Lung (tissue), 12 donors: ENCODE measurements around the gene CDH13. TPM values are rescaled to one million over a fixed set of nuclear protein-coding genes. Genes with fewer than 3 reads are reported as not detected.

ENCODE experiments used
- ATAC-seq: fragments of 200-7000 bp; cut with Tn5 transposase; one replicate; pipeline ENCODE4 v1.9.1; 2020; ENCODE audit warnings: moderate number of reproducible peaks; ENCODE audit not compliant: insufficient read depth, low FRiP score
- DNase-seq, 3 donors: peaks; one replicate each; pipeline ENCODE4 v3.0.0-alpha.2; 2013 to 2017
- H3K27ac ChIP-seq, 2 donors: one replicate each; pipeline ENCODE4 v1.5.1; 2013; ENCODE audit warnings: mild to moderate bottlenecking in 2 of 2, moderate library complexity in 2 of 2, control low read depth in 1 of 2, inconsistent platforms in 1 of 2, low read depth in 1 of 2, low read length in 1 of 2
- H3K27me3 ChIP-seq, 3 donors: one replicate each; pipeline ENCODE4 v1.5.1; 2013; ENCODE audit warnings: low read length in 2 of 3; ENCODE audit not compliant: control insufficient read depth in 3 of 3, insufficient read depth in 3 of 3
- H3K36me3 ChIP-seq, 4 donors: one replicate each; pipeline ENCODE4 v1.5.1; 2013; ENCODE audit warnings: low read length in 4 of 4, mild to moderate bottlenecking in 1 of 4, moderate library complexity in 1 of 4; ENCODE audit not compliant: control insufficient read depth in 4 of 4, insufficient read depth in 4 of 4
- H3K4me1 ChIP-seq, 5 donors: one replicate each; pipeline ENCODE4 v1.5.1; 2013; ENCODE audit warnings: low read length in 5 of 5, mild to moderate bottlenecking in 2 of 5, moderate library complexity in 1 of 5; ENCODE audit not compliant: control insufficient read depth in 5 of 5, insufficient read depth in 5 of 5
- H3K4me3 ChIP-seq: one replicate; pipeline ENCODE4 v1.5.1; 2013; ENCODE audit warnings: mild to moderate bottlenecking, control low read depth, moderate library complexity
- H3K9ac ChIP-seq, 2 donors: one replicate each; pipeline ENCODE4 v1.5.1; 2013; ENCODE audit warnings: low read length in 2 of 2, control low read depth in 1 of 2; ENCODE audit not compliant: insufficient read depth in 1 of 2
- H3K9me3 ChIP-seq, 4 donors: one replicate each; pipeline ENCODE4 v1.5.1; 2013; ENCODE audit warnings: low read length in 3 of 4, mild to moderate bottlenecking in 1 of 4, moderate library complexity in 1 of 4; ENCODE audit not compliant: control insufficient read depth in 4 of 4, insufficient read depth in 3 of 4
- CTCF ChIP-seq: IDR thresholded peaks from 2 replicates; pipeline ENCODE4 v1.5.1; 2012; ENCODE audit warnings: mild to moderate bottlenecking; ENCODE audit errors: control extremely low read depth, extremely low read depth
- WGBS, 2 donors: extraction: QIAGEN DNeasy Blood & Tissue Kit; methylation state at CpG; one replicate each; pipeline ENCODE4 v1.1.7; 2013; 5-methylcytosine and 5-hydroxymethylcytosine counted together
- polyA plus RNA-seq, 2 donors: library from polyadenylated mRNA; stranded (reverse); fragments of 200-250 nt; gene quantifications; one replicate each; pipeline ENCODE4 v1.2.1, GENCODE V29; 2013
- total RNA-seq, 2 donors: library from RNA; depleted of rRNA in 1 of 2; stranded (reverse); fragments of >200 nt in 1 of 2; gene quantifications; one replicate each; pipeline ENCODE4 v1.2.1, GENCODE V29; 2014 to 2021
- donor health status: control.
- donor health status: control.
- donor health status: Bipolar disorder and iron deficiency.
- donor health status: healthy.
- donor health status: DM: yes; HTN: yes; CAD: no.

The CDH13 gene
- total and polyA plus RNA-seq, 4 donors: 2.1 to 12.3 (median 7.3) TPM

- DNase-seq: no peak
- Histone ChIP-seq H3K9ac (no peak overlapping the region), H3K27me3 (no peaks in the 10 kb centered on the region), H3K4me1 (no peaks in the 10 kb centered on the region), H3K4me3 (no peak overlapping the region), H3K9me3 (no peaks in the 10 kb centered on the region), H3K36me3 (no peaks in the 10 kb centered on the region), H3K27ac (no peak overlapping the region)
- 75 to 88% methylated on average over 7 of the region's 7 CpGs for WGBS, 2 donors
- no peak for TF ChIP-seq CTCF
- ATAC-seq: no peak
These were observed 39.5 kb upstream of the CDH13 start for GRCh38 chr16:82587289-82587688.

- ATAC-seq: no peak
- Histone ChIP-seq H3K4me3 (no peak overlapping the region), H3K27me3 (no peaks in the 10 kb centered on the region), H3K27ac (no peak overlapping the region), H3K9me3 (no peaks in the 10 kb centered on the region), H3K9ac (no peak overlapping the region), H3K36me3 (no peaks in the 10 kb centered on the region), H3K4me1 (no peaks in the 10 kb centered on the region)
- no peak for DNase-seq
- TF ChIP-seq CTCF: no peak
- 80 to 88% methylated on average over 9 of the region's 9 CpGs for WGBS, 2 donors
These were observed 37.4 kb upstream of the CDH13 start for GRCh38 chr16:82589407-82589806.

DNA sequence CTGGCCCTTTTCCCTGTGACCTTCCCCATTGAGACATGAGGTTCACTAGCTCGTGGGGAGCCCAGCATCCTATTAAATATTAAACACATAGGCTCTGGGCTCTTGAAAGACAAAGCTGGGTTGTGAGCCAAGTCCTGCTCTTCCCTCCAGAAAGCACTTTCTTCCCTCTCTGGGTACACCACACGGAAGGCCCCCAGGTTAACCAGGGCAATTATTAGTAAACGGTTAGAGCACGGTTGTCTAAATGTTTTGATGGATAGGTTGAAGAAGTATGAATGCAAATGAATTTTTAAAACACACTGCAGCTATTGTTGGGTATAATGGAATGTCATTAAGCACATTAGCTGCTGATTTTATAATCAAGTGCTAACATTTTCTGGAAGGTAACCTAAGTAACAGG is 32.7 kb upstream of the CDH13 start:
- Histone ChIP-seq H3K9ac (no peak overlapping the region), H3K9me3 (peaks cover 0 to 2% (median 0%) of the 10 kb centered on the region in 4 donors), H3K27me3 (no peaks in the 10 kb centered on the region), H3K4me3 (no peak overlapping the region), H3K27ac (no peak overlapping the region), H3K36me3 (no peaks in the 10 kb centered on the region), H3K4me1 (no peaks in the 10 kb centered on the region)
- DNase-seq: no peak
- WGBS, 2 donors: 66 to 69% methylated on average over 4 of the region's 4 CpGs
- ATAC-seq: no peak
- no peak for TF ChIP-seq CTCF

- no peak for TF ChIP-seq CTCF
- DNase-seq (no peak), ATAC-seq (no peak)
- Histone ChIP-seq H3K9ac (no peak overlapping the region), H3K4me1 (no peaks in the 10 kb centered on the region), H3K27me3 (no peaks in the 10 kb centered on the region), H3K4me3 (no peak overlapping the region), H3K9me3 (peaks cover 0 to 4% (median 0%) of the 10 kb centered on the region in 4 donors), H3K36me3 (no peaks in the 10 kb centered on the region), H3K27ac (no peak overlapping the region)
- 19 to 42% methylated on average over 2 of the region's 2 CpGs for WGBS, 2 donors
These were observed 28.0 kb upstream of the CDH13 start for GRCh38 chr16:82598771-82599170.
